Body of pancreas (tissue), 4 donors: ENCODE data around the gene NLRP9.

ENCODE experiments used
- CTCF ChIP-seq, 7 experiments: fragments of 450-650 bp in 4 of 7; fragments of 200-600 bp in 3 of 7; sonication (generic) in 3 of 7; IDR thresholded peaks; one replicate each; pipeline ENCODE4 v1.5.1; 2016 to 2019; ENCODE audit warnings: antibody characterized with exemption in 7 of 7
- POLR2A ChIP-seq, 3 donors: fragments of 450-650 bp; IDR thresholded peaks; one replicate each; pipeline ENCODE4 v1.6.1; 2016; ENCODE audit warnings: antibody characterized with exemption in 3 of 3, mild to moderate bottlenecking in 2 of 3

- no peak for TF ChIP-seq CTCF (IDR thresholded peaks at IDR 0.05)
- TF ChIP-seq POLR2A (IDR thresholded peaks at IDR 0.05): no peak
Measured at GRCh38 chr19:55700813-55701212, 37.4 kb downstream of the NLRP9 start.
